Activated CD4-positive, alpha-beta T cell treated with anti-CD3 and anti-CD28 coated beads for 36 hours (primary cell): ENCODE results near the gene CD160. TPM values are rescaled to one million over a fixed set of nuclear protein-coding genes. Genes with fewer than 3 reads are reported as not detected.
"Not testable (repeated sequence)": the region's sequence is repeated elsewhere in the genome, so short reads cannot be mapped to it uniquely, and the experiment has no call there.

Experiments
- ATAC-seq: fragments of 200-7000 bp; cut with Tn5 transposase; one replicate; pipeline ENCODE4 v1.10.0; 2021; ENCODE audit warnings: mild to moderate bottlenecking, moderate library complexity
- CTCF ChIA-PET: fragments of 350-600 bp; sonication (Branson Sonifier 250); formaldehyde crosslinking; loops from one replicate; lab custom pipeline; 2021; ENCODE audit warnings: antibody characterized with exemption; lab: Charles Lee
- POLR2A ChIA-PET: fragments of 350-600 bp; sonication (Branson Sonifier 250); formaldehyde crosslinking; loops from one replicate; lab custom pipeline; 2021; ENCODE audit warnings: antibody characterized with exemption, inconsistent platforms; lab: Charles Lee
- DNase-seq: peaks from one replicate; pipeline ENCODE4 v3.0.0-alpha.2; 2020
- H3K27ac Mint-ChIP-seq: one replicate; pipeline ENCODE4 v1.8.0; 2021; ENCODE audit warnings: mixed read lengths
- H3K27me3 Mint-ChIP-seq: one replicate; pipeline ENCODE4 v1.8.0; 2021; ENCODE audit warnings: mixed read lengths
- H3K36me3 Mint-ChIP-seq: one replicate; pipeline ENCODE4 v1.8.0; 2021; ENCODE audit warnings: low read depth, mixed read lengths
- H3K4me1 Mint-ChIP-seq: one replicate; pipeline ENCODE4 v1.8.0; 2021; ENCODE audit warnings: mixed read lengths
- H3K4me3 Mint-ChIP-seq: one replicate; pipeline ENCODE4 v1.8.0; 2021; ENCODE audit warnings: mild to moderate bottlenecking, moderate library complexity, mixed read lengths
- H3K9me3 Mint-ChIP-seq: one replicate; pipeline ENCODE4 v1.8.0; 2021; ENCODE audit warnings: low read depth, mixed read lengths
- intact Hi-C, 2 experiments: fragments of 100-400 bp; cut with DNase I in 1 of 2; cut with micrococcal nuclease in 1 of 2; formaldehyde crosslinking; loops; one replicate each; pipeline versions ENCODE4 v1.14.2 to v1.15.1; 2022 to 2024; cut with DNase I, micrococcal nuclease
- total RNA-seq, 2 experiments: library from RNA; stranded (reverse); gene quantifications; one replicate each; pipeline ENCODE4 v1.2.3, GENCODE V29; 2021

CD160 gene
- under 1 TPM in 1 of 2 experiments, not detected in 1; 0.12 TPM for total RNA-seq

DNA sequence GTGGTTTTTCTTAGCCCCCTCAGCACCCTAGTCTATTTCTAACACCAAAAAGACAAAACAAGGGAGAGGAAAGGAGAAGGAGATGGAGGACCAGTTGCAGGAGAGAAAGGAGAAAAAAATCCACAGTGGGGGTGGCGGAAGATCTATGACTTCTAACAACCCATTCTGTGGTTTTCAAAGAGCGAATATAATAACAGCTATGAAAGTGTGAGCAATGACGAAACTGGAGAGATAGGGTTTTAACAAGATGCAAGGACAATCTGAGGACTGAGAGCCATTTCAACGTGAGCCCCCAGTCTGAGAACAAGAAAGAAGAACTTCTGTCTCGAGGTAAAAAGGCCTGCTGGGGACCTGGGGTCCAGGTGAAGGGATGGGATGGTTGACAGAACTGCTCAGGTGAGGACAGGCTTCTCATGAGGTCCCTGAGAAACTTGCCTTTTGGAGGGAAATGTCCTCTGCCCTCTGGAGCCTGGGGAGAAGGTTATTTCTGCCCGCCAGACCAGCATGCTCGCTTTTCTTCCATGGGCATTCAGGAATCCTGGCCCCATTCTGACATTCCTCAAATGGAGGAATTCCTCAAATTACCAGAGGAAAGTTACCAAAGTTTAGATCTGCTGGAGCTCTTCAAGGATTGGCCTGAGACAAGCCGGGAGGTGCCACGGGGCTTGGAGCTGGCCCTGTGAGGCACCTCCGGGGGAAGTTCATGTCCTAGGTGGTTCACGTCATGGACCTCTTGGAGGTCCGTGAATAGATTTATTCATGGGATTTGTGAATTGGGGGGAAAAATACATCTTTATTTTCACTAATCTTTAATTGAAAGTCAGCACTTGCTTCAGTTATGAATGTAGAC is at the start of gene CD160:
CD160 (plus strand) TSS at position 270 of the 850 bp plus-strand sequence. CDS start 8,829 bp downstream, outside the sequence.
- CTCF ChIA-PET = interaction anchor here (1.1 to 2.9 kb wide), 5 partner anchors 19 to 107 kb away, joined by 3 to 13 read pairs (median 4); no protein-coding TSS in a partner anchor
- Mint-ChIP-seq H3K27ac (no peak within 1 kb of the TSS), H3K4me1 (peaks cover 18% of the 10 kb centered on the region), H3K36me3 (no peaks in the 10 kb centered on the region), H3K9me3 (no peaks in the 10 kb centered on the region), H3K27me3 (peaks cover 23% of the 10 kb centered on the region), H3K4me3 (no peak within 1 kb of the TSS)
- intact Hi-C loops = loop anchor here in 1 of 2 experiments (5.0 to 10.0 kb wide), 2 partner anchors 122 to 295 kb away; no protein-coding TSS in a partner anchor
- ATAC-seq (peak; percentile 24), DNase-seq (peak; percentile 28)
- POLR2A ChIA-PET = no interaction called here

DNA sequence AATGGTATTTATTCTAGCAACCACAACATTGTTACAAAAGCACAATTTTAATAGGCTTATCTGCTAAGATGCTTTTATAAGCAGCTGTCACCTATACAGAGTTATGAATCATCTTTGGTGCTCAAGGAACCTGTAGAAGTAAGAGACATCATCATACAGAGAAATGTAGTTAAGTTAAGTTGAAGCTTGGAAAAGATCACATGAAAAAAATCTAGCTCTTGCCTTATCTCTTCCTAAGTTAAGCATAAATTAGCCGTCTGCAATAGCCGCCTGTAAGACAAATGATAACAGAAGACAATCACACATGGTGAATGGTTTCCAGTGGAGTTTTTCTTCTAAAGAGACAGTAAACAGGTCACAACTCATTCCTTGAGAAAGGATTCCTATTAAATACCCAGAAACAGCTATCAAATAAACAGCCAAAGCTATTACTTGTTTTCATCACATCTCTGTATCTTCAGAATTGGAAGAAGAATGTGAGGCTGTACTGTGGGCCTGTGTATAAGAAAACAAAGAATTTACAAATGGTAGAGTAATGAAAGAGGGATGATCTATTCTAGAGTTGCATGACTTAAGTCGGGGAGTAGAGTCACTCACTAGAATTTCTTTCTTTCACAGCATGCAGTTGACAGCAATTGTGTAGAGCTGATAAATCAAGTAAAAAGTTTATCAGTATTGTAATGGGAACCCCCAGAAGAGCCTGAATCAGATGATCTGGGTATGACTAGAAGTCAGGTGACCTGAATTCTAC is 48.1 kb upstream of the CD160 start:
- H3K27ac Mint-ChIP-seq, CTCF ChIA-PET, DNase-seq, POLR2A ChIA-PET, H3K9me3 Mint-ChIP-seq, H3K4me3 Mint-ChIP-seq, H3K27me3 Mint-ChIP-seq, H3K36me3 Mint-ChIP-seq, intact Hi-C loops, H3K4me1 Mint-ChIP-seq: not testable (repeated sequence)
- peak; percentile 38 for ATAC-seq

GRCh38 chr1:145673217-145673616 is 46.1 kb upstream of the CD160 start:
- H3K27me3 Mint-ChIP-seq, ATAC-seq, CTCF ChIA-PET, POLR2A ChIA-PET, H3K4me1 Mint-ChIP-seq, H3K9me3 Mint-ChIP-seq, H3K27ac Mint-ChIP-seq, H3K4me3 Mint-ChIP-seq, DNase-seq, intact Hi-C loops, H3K36me3 Mint-ChIP-seq: not testable (repeated sequence)

- H3K4me3 Mint-ChIP-seq, H3K4me1 Mint-ChIP-seq, DNase-seq, CTCF ChIA-PET, H3K27me3 Mint-ChIP-seq, POLR2A ChIA-PET, H3K9me3 Mint-ChIP-seq, ATAC-seq, H3K27ac Mint-ChIP-seq, intact Hi-C loops, H3K36me3 Mint-ChIP-seq: not testable (repeated sequence)
Observed at GRCh38 chr1:145684858-145685257, 34.4 kb upstream of the CD160 start.

DNA sequence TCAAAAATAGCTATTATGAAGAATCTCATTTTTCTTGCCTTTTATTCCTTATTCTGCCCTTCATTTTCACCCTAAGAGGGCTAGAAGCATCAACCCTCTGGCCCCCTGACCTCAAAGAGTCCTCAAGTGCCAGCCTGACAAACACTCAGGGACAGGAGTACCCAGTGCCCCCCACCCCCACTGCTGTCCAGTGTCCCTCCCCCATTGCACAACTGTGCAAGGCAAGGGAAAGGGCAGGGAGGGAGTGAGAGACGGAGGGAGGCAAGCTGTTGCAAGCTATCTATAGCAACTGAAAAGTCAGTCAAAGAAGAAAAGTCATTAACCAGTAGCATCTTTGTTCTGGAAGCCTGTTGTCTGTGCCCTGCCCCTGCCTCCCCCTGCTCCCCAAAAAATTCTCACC is 33.2 kb upstream of the CD160 start:
- intact Hi-C loops, H3K4me3 Mint-ChIP-seq, ATAC-seq, DNase-seq, H3K27ac Mint-ChIP-seq, H3K27me3 Mint-ChIP-seq, H3K36me3 Mint-ChIP-seq, POLR2A ChIA-PET, CTCF ChIA-PET, H3K9me3 Mint-ChIP-seq: not testable (repeated sequence)
- peaks cover 21% of the 10 kb centered on the region for H3K4me1 Mint-ChIP-seq

DNA sequence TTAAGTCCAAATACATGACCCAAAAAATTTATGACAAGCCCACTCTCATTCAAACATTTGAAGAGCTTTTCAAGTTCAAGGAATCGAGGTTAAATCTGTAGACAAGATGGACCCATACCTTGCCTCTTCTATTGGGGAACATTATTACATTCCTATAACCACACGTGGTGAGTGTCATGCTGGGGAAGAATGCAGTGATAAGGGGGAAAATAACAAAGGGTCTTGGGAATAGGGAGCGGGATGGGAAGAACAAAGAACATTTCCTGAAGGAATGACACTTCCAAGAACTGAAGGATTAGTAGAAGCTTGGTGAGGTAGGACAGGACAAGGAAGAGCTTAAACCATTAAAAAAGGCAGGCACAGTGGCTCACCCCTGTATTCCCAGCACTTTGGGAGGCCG is 31.0 kb upstream of the CD160 start:
- Mint-ChIP-seq H3K27ac (no peak overlapping the region), H3K9me3 (no peaks in the 10 kb centered on the region), H3K4me3 (no peak overlapping the region), H3K27me3 (no peaks in the 10 kb centered on the region), H3K4me1 (peaks cover 22% of the 10 kb centered on the region), H3K36me3 (no peaks in the 10 kb centered on the region)
- ChIA-PET POLR2A (no interaction called here), CTCF (no interaction called here)
- no peak for DNase-seq
- intact Hi-C loops = no loop called here
- ATAC-seq = no peak

DNA sequence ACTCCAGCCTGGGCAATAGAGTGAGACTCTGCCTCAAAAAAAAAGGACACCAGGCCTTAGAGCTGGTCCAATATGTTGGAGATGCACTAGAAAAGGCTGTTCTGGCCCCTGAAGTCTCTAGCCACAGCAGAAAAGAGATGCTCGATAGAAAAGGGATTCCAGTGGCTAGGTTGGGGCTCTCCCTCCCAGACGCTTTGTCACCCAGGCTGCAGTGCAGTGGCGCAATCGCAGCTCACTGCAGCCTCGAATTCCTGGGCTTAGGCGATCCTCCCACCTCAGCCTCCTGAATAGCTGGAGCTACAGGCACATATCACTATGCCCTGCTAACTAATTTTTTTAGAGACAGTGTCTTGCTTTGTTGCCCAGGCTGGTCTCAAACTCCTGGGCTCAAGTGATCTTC is 30.4 kb upstream of the CD160 start:
- Mint-ChIP-seq H3K27ac (no peak overlapping the region), H3K36me3 (no peaks in the 10 kb centered on the region), H3K4me3 (no peak overlapping the region), H3K4me1 (peaks cover 22% of the 10 kb centered on the region), H3K27me3 (no peaks in the 10 kb centered on the region), H3K9me3 (no peaks in the 10 kb centered on the region)
- intact Hi-C loops = no loop called here
- DNase-seq (no peak), ATAC-seq (no peak)
- CTCF ChIA-PET = no interaction called here
- POLR2A ChIA-PET = no interaction called here

- Mint-ChIP-seq H3K9me3 (no peaks in the 10 kb centered on the region), H3K4me3 (no peak overlapping the region), H3K36me3 (no peaks in the 10 kb centered on the region), H3K27me3 (no peaks in the 10 kb centered on the region), H3K4me1 (peaks cover 22% of the 10 kb centered on the region), H3K27ac (no peak overlapping the region)
- DNase-seq = no peak
- intact Hi-C loops = no loop called here
- CTCF ChIA-PET = interaction anchor here (1.0 kb wide), 1 partner anchor 238 kb away, joined by 3 read pairs; the partner anchor contains the start of gene RBM8A
- POLR2A ChIA-PET = no interaction called here
- ATAC-seq = no peak
Observed at GRCh38 chr1:145689922-145690321, 29.4 kb upstream of the CD160 start.

DNA sequence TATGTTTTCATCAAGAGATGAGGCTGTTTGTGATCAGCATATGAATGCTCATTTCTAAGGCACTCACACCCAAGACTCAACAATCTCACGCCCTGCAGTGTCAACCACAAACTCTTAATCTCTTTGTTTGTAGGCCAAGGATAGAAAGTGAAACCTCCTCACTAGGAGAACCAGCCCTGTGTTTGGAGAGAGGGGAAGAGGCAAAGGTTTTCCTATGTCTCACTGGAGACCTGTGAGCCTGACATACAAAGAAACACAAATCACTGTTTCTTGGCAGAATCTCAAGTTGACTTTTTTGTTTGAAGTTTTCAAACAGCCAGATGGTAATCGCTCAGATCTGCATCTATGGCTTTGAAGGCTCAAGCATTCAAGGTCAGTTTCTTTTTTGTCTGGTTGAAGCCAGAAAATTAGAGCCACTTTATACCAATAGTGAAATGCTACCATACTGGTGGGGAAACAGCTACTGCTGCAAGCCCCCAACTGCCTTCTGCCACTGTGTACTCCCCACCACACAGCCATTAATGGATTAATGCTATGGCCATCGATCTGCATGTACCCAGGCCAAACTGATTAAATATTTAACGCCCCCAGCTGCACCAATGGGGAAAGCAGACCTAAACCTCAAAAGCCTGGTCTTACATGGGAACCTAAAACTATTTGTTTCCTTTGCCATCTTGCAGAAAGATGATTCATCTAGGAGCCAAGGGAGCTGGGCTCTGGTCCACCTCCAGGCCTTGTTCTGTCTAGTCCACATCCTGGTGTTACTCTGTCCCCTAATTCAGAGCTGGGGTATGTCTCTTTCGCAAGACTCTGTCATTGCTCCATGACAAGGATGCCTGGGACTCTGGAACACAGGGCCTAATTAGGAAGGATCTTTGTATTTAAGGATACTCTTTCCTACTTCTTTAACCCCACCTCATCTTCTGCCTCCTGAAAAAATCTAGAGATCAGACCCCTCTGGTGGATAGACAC is 28.4 kb upstream of the CD160 start:
- Mint-ChIP-seq H3K9me3 (no peaks in the 10 kb centered on the region), H3K27ac (no peak overlapping the region), H3K4me3 (no peak overlapping the region), H3K27me3 (no peaks in the 10 kb centered on the region), H3K4me1 (peaks cover 22% of the 10 kb centered on the region), H3K36me3 (no peaks in the 10 kb centered on the region)
- ChIA-PET POLR2A (no interaction called here), CTCF (interaction anchor here (0.7 to 2.6 kb wide), 3 partner anchors 9 to 237 kb away, joined by 3 to 13 read pairs (median 3); partner anchors contain the start of genes CD160 and RBM8A)
- peak; percentile 95 for ATAC-seq
- intact Hi-C loops = no loop called here
- DNase-seq = peak; percentile 52

GRCh38 chr1:145692785-145693443 is 26.4 kb upstream of the CD160 start:
- no peaks in the 10 kb centered on the region for H3K36me3 Mint-ChIP-seq
- DNase-seq (no peak), ATAC-seq (no peak)
- H3K9me3 Mint-ChIP-seq = no peaks in the 10 kb centered on the region
- H3K4me3 Mint-ChIP-seq = no peak overlapping the region
- ChIA-PET POLR2A (no interaction called here), CTCF (interaction anchor here (2.6 kb wide), 1 partner anchor 28 kb away, joined by 13 read pairs; the partner anchor contains the start of gene CD160)
- H3K27me3 Mint-ChIP-seq = peaks cover 2% of the 10 kb centered on the region
- no peak overlapping the region for H3K27ac Mint-ChIP-seq
- intact Hi-C loops = no loop called here
- peaks cover 22% of the 10 kb centered on the region for H3K4me1 Mint-ChIP-seq
